Ovary (tissue), 9 donors: ENCODE results near the gene KLF16. TPM values are rescaled to one million over a fixed set of nuclear protein-coding genes. Genes with fewer than 3 reads are reported as not detected.
A peak's percentile ranks its signal among the peaks of the same experiment; 100 is the strongest.

Experiments
- DNase-seq, 5 donors: peaks; one replicate each; pipeline ENCODE4 v3.0.0-alpha.2; 2019 to 2020
- H3K27ac ChIP-seq, 2 donors: fragments of 200-600 bp; one replicate each; pipeline versions ENCODE4 v1.5.1 to v1.8.0; 2019 to 2022
- H3K27me3 ChIP-seq: fragments of 200-600 bp; one replicate; pipeline ENCODE4 v1.8.0; 2022
- H3K36me3 ChIP-seq: fragments of 200-600 bp; sonication (generic); one replicate; pipeline ENCODE4 v1.5.1; 2019
- H3K4me1 ChIP-seq: one replicate; pipeline ENCODE4 v1.8.1; 2013; ENCODE audit warnings: mild to moderate bottlenecking, moderate library complexity; ENCODE audit not compliant: insufficient read depth
- H3K4me3 ChIP-seq: fragments of 200-600 bp; sonication (generic); one replicate; pipeline ENCODE4 v1.5.1; 2017
- H3K9me3 ChIP-seq, 2 donors: fragments of 200-600 bp in 1 of 2; sonication (generic) in 1 of 2; one replicate each; pipeline versions ENCODE4 v1.5.1 to v1.8.1; 2013 to 2019; ENCODE audit warnings: mild to moderate bottlenecking in 1 of 2, moderate library complexity in 1 of 2
- CTCF ChIP-seq, 3 donors: fragments of 450-650 bp in 2 of 3; fragments of 200-600 bp in 1 of 3; IDR thresholded peaks; one replicate each; pipeline versions ENCODE4 v1.5.1 to v1.8.0; 2016 to 2022; ENCODE audit warnings: antibody characterized with exemption in 3 of 3, mild to moderate bottlenecking in 1 of 3
- EP300 ChIP-seq: sonication (generic); formaldehyde crosslinking; IDR thresholded peaks from one replicate; pipeline ENCODE4 v1.6.1; 2017; ENCODE audit warnings: antibody characterized with exemption
- POLR2A ChIP-seq: fragments of 450-650 bp; IDR thresholded peaks from one replicate; pipeline ENCODE4 v1.6.1; 2017; ENCODE audit warnings: antibody characterized with exemption, mild to moderate bottlenecking, moderate library complexity
- WGBS, 3 donors: extraction: QIAGEN DNeasy Blood & Tissue Kit in 1 of 3; methylation state at CpG; one replicate each; pipeline versions ENCODE4 v1.1.5 to v1.1.7; 2013 to 2017; 5-methylcytosine and 5-hydroxymethylcytosine counted together
- intact Hi-C, 4 donors: fragments of 100-400 bp; cut with DNase I; formaldehyde crosslinking; loops; one replicate each; pipeline versions ENCODE4 v1.11.0 to v1.15.1; 2022 to 2023
- polyA plus RNA-seq, 2 donors: library from polyadenylated mRNA; stranded (reverse); fragments of 200-250 nt in 1 of 2; fragments of 350-450 nt in 1 of 2; fragmentation: Illumina TruSeq in 1 of 2; extraction: RNeasy Lipid Tissue Mini Kit (QIAGEN cat#74804) in 1 of 2; gene quantifications; one replicate each; pipeline ENCODE4 v1.2.3, GENCODE V29; 2013 to 2014
- total RNA-seq, 7 donors: library from RNA; depleted of rRNA in 2 of 7; stranded (reverse); fragments of >200 nt in 2 of 7; fragmentation: NEBNext Ultra II Directional in 3 of 7; extraction: Animal tissue kit (Norgen Biotek cat#: 25700) in 3 of 7; gene quantifications; one replicate each; pipeline versions ENCODE4 v1.1.0 to v1.2.4, GENCODE V29; 2016 to 2023
- donor health status: DM: no; HTN: no; CAD: no; lungs with moderate emphysema.
- donor health status: DM: no; HTN: no; CAD: no.
- donor health status: Bipolar disorder and iron deficiency.
- donor health status: DM: yes; HTN: yes; CAD: no.
- donor health status: DM: no; HTN: no; CAD: no.
- donor health status: DM: yes; HTN: yes; CAD: no.

Gene KLF16
- total and polyA plus RNA-seq, 9 donors, result 0.63 to 26.6 (median 14.4) TPM

- no peak overlapping the region for H3K4me3 ChIP-seq
- 73 to 82% (median 81%) methylated on average over 25 of the region's 25 CpGs for WGBS, 3 donors
Measured at GRCh38 chr19:1839658-1840540, 23.5 kb downstream of the KLF16 start.

GRCh38 chr19:1837625-1838105 lies 25.7 kb downstream of the KLF16 start:
- H3K9me3 ChIP-seq, result no peaks in the 10 kb centered on the region
- peak in 1 of 5 donors; percentile 59 for DNase-seq
- intact Hi-C loops, result no loop called here
- no peak for TF ChIP-seq EP300
- TF ChIP-seq CTCF (IDR thresholded peaks at IDR 0.05), result peak; percentile 16 to 45 (median 35)
- H3K27ac ChIP-seq, result no peak overlapping the region
- no peaks in the 10 kb centered on the region for H3K27me3 ChIP-seq
- H3K4me1 ChIP-seq, result peaks cover 27% of the 10 kb centered on the region
- no peak overlapping the region for H3K4me3 ChIP-seq
- 24 to 40% (median 27%) methylated on average over 15 to 23 of the region's 23 CpGs for WGBS, 3 donors
- no peaks in the 10 kb centered on the region for H3K36me3 ChIP-seq

More at GRCh38 chr19:1839658-1840540, 23.5 kb downstream of the KLF16 start:
- Histone ChIP-seq H3K27me3 (no peaks in the 10 kb centered on the region), H3K9me3 (no peaks in the 10 kb centered on the region), H3K4me1 (peaks cover 9% of the 10 kb centered on the region), H3K27ac (no peak overlapping the region), H3K36me3 (no peaks in the 10 kb centered on the region)
- no peak for DNase-seq
- TF ChIP-seq POLR2A, result no peak
- no peak for TF ChIP-seq CTCF (IDR thresholded peaks at IDR 0.05)
- TF ChIP-seq EP300, result no peak
- intact Hi-C loops, result no loop called here

- Histone ChIP-seq H3K4me1 (peaks cover 27% of the 10 kb centered on the region), H3K36me3 (no peaks in the 10 kb centered on the region), H3K9me3 (no peaks in the 10 kb centered on the region), H3K27ac (no peak overlapping the region), H3K27me3 (no peaks in the 10 kb centered on the region), H3K4me3 (no peak overlapping the region)
- WGBS, 3 donors, result 65 to 80% (median 74%) methylated on average over 11 of the region's 11 CpGs
- intact Hi-C loops, result no loop called here
- TF ChIP-seq POLR2A (no peak), CTCF (IDR thresholded peaks at IDR 0.05) (no peak), EP300 (no peak)
- no peak for DNase-seq
Measured at GRCh38 chr19:1837222-1837565, 26.2 kb downstream of the KLF16 start.

GRCh38 chr19:1836458-1837221 lies 26.7 kb downstream of the KLF16 start:
- 86 to 89% (median 86%) methylated on average over 31 of the region's 31 CpGs for WGBS, 3 donors
- Histone ChIP-seq H3K36me3 (no peaks in the 10 kb centered on the region), H3K27me3 (no peaks in the 10 kb centered on the region), H3K27ac (no peak overlapping the region), H3K9me3 (no peaks in the 10 kb centered on the region), H3K4me1 (peaks cover 27% of the 10 kb centered on the region), H3K4me3 (no peak overlapping the region)
- no peak for DNase-seq
- no peak for TF ChIP-seq EP300
- TF ChIP-seq POLR2A, result no peak
- no peak for TF ChIP-seq CTCF (IDR thresholded peaks at IDR 0.05)
- intact Hi-C loops, result no loop called here
